ENCODE data around the gene PDE2A.

The PDE2A gene

GRCh38 chr11:72634016-72634415 is 40.2 kb downstream of the PDE2A start:
- no peak for DNase-seq

GRCh38 chr11:72633068-72633467 is 41.2 kb downstream of the PDE2A start:
- DNase-seq = no peak

- no peak for DNase-seq
These were observed 42.2 kb downstream of the PDE2A start for GRCh38 chr11:72631806-72632731.

GRCh38 chr11:72630104-72630852 is 43.9 kb downstream of the PDE2A start:
- no peak for DNase-seq

GRCh38 chr11:72629266-72629665 is 45.0 kb downstream of the PDE2A start:
- no peak for DNase-seq

GRCh38 chr11:72627594-72628281 is 46.5 kb downstream of the PDE2A start:
- no peak for DNase-seq

- DNase-seq = no peak
These were observed 47.7 kb downstream of the PDE2A start for GRCh38 chr11:72626414-72626936.

GRCh38 chr11:72625691-72626413 is 48.4 kb downstream of the PDE2A start:
- no peak for DNase-seq

- DNase-seq = no peak
These were observed 49.6 kb downstream of the PDE2A start for GRCh38 chr11:72624496-72625201.

GRCh38 chr11:72623052-72623451 is 51.2 kb downstream of the PDE2A start:
- DNase-seq = no peak

- DNase-seq = no peak
These were observed 53.1 kb downstream of the PDE2A start for GRCh38 chr11:72621008-72621610.

- DNase-seq = no peak
These were observed 55.4 kb downstream of the PDE2A start for GRCh38 chr11:72618803-72619202.

- DNase-seq = no peak
These were observed 57.0 kb downstream of the PDE2A start for GRCh38 chr11:72617080-72617762.

- no peak for DNase-seq
These were observed 57.6 kb downstream of the PDE2A start for GRCh38 chr11:72616655-72617054.

GRCh38 chr11:72615329-72615728 is 58.9 kb downstream of the PDE2A start:
- no peak for DNase-seq

- DNase-seq = no peak
These were observed 59.8 kb downstream of the PDE2A start for GRCh38 chr11:72614381-72614780.

- no peak for DNase-seq
These were observed 60.2 kb downstream of the PDE2A start for GRCh38 chr11:72613977-72614376.

- DNase-seq = no peak
These were observed 60.8 kb downstream of the PDE2A start for GRCh38 chr11:72613450-72613849.

- DNase-seq = no peak
These were observed 64.7 kb downstream of the PDE2A start for GRCh38 chr11:72609476-72609875.

GRCh38 chr11:72609045-72609444 is 65.2 kb downstream of the PDE2A start:
- DNase-seq = no peak

- DNase-seq = no peak
These were observed 66.7 kb downstream of the PDE2A start for GRCh38 chr11:72607496-72607895.
